Jurkat, Clone E6-1 (cell line): ENCODE measurements around the gene KANSL1.
"Not testable (repeated sequence)": the region's sequence is repeated elsewhere in the genome, so short reads cannot be mapped to it uniquely, and the experiment has no call there.

Experiments
- DNase-seq: peaks from one replicate; pipeline ENCODE4 v3.0.0-alpha.2; 2011; ENCODE audit warnings: low read depth, low spot score
- H3K4me3 ChIP-seq: 2 replicates; pipeline ENCODE4 v1.5.1; 2011; ENCODE audit warnings: mild to moderate bottlenecking, low read length, control low read depth, moderate library complexity

The KANSL1 gene

DNA sequence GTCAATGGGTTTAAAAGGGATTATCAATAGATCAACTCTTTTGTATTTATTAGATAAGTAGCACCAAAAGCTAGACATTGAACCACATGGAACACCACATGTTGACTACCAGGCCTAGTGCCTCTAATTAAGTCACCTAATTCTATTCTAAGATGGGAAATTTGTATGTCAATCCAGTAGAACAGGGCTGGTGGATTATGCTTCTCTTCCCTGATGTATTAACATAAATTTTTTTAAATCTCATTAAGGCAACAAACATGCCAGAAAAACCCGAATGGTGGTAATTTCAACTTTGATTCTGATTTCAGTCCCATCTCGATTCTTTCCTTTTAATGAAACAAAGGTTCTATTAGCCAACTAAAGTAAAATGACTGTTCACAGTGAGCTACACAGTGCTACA lies 92.6 kb downstream of the KANSL1 start:
- DNase-seq: no peak
- H3K4me3 ChIP-seq: no peak overlapping the region

DNA sequence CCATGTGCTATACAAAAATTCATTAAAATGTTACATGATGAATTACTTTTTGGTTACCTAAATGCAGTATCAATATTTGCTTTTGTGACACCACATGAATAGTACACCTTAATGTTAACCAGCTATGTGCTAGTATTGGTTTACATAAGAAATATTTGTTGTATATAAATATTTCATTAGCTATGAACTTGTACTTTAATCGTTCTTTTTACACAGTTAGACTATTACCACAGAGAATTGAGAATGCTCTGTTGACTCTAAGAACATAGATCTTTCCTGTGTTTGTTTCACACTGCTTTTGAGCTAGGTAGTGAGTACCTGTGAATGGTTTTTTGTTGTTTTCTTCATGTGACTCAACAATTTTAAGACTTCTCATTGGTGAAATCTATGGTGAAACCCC lies 93.4 kb downstream of the KANSL1 start:
- H3K4me3 ChIP-seq: no peak overlapping the region
- DNase-seq: no peak

DNA sequence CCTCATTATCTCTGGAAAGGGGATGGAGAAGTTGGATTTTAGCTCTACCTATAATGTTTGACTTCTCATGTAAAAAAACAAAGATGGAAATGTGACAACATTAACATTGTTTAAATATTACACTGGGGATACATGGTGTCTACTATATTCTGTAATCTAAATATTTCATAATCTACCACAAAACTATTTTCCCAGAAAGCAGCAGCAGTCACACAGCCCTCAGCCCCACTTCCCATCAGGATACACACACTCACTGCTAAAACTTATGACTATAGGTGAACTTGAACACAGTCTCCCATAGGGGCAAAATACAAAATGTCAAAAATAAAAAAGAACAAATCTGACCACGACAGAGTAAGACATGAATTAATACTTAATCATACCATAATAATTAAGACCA lies 95.7 kb downstream of the KANSL1 start:
- DNase-seq: no peak
- H3K4me3 ChIP-seq: no peak overlapping the region

DNA sequence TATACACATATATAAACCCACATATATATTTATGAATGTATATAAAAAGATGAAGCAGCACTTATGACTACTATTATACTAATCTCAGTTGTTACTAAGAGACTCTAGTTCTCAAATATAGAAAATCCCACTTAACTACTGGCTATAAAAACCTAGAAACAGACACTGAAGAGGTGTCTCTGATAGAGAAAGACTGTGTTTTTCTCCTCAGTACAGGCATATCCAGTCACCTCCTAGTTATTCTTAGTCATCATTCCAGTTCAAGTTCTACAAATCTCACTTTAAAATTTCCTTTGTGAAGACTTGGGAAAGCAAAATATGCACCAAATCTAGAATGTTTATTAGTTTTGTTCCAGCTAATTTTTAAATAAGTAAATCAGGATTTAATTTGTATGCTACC lies 100.2 kb downstream of the KANSL1 start:
- no peak for DNase-seq
- no peak overlapping the region for H3K4me3 ChIP-seq

DNA sequence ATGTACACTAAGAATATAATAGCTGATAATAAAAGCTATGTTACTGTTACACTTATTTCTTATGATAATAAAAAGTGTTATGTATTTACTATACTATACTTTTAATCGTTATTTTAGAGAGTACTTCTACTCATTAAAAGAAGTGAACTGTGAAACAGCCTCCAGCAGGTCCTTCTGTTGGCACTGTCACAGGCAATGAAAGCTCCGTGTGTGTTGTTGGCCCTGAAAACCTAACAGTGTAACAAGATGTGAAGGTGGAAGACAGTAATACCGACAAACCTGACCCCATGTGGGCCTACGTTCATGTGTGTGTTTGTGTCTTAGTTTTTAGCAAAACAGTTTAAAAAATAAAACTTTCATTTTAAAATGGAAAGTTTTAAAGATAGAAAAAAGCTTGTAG lies 102.4 kb downstream of the KANSL1 start:
- DNase-seq: no peak
- no peak overlapping the region for H3K4me3 ChIP-seq

DNA sequence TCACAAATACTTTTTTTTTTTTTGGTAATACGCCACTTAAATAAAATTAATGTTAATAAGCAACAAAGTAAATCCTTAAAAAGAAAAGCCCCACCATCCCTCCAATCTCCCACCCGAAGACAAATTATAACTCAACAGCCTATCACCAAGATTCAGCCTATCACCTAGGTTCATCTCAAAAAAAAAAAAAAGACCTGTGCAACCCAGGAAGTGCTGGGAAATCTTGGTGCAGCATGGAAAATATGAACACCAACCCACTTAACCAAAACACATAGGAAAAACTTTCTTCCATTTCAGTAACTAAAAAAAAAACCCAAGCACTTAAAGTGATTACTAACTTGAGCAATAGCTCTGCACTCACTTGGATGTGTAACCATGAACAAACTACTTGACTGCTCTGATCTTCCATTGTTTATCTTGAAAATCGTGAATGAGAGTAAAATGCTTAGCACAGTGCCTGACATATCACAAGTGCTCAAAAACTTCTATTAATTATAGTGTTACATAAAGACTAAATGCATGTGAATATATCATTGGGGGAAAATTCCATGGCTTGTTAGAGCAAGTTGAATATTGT lies 103.8 kb downstream of the KANSL1 start:
- no peak for DNase-seq
- no peak overlapping the region for H3K4me3 ChIP-seq

DNA sequence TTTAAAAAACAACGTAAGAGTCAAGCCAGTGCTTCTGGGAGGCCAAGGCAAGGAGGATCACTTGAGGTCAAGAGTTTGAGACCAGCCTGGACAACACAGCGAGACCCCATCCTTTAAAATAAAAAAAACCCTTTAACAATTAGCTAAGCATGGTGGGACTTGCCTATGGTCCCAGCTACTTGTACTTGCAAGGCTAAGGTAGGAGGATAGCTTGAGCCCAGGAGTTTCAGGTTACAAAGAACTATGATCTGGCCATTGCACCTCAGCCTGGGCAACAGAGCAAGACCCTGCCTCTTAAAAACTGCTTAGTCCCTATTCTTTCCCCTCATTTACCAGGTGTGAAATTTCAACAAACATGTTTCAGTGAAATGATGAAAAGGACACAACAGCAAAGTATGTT lies 104.6 kb downstream of the KANSL1 start:
- DNase-seq: no peak

DNA sequence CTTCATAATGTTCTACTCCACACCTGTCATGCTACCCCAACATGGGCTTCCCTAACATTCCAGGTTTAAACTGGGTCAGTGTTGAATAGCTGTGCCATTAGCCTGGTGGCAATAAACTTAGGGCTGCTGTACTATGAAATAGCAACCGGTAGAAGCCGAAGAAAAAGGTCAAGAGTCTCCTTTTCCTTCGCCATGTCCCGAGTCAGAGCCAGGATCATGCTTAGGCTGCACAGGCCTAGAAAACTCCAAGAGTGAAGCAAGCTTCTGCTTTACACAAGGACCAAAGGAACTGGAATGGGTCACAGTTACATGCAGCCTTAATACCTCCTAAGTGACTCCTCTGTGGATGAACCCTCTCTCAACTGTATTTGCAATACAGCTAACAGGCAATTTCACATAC lies 105.4 kb downstream of the KANSL1 start:
- DNase-seq, H3K4me3 ChIP-seq: not testable (repeated sequence)

More for the DNA sequence above, 104.6 kb downstream of the KANSL1 start:
- H3K4me3 ChIP-seq: no peak overlapping the region

DNA sequence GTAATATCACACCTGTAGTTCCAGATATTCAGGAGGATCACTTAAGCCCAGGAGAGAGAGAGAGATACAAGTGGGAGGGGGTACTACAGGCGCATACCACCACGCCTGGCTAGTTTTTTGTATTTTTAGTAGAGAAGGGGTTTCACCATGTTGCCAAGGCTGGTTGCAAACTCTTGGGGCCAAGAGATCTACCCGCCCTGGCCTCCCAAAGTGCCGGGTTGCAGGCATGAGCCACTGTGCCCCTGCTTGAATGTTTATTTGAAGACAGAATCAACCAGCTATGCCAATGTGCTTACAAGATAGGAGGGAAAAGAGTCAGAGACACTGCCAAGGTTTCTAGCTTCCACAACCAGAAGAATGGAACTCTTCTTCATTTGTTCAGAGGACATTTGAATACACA lies 106.4 kb downstream of the KANSL1 start:
- no peak overlapping the region for H3K4me3 ChIP-seq
- no peak for DNase-seq

DNA sequence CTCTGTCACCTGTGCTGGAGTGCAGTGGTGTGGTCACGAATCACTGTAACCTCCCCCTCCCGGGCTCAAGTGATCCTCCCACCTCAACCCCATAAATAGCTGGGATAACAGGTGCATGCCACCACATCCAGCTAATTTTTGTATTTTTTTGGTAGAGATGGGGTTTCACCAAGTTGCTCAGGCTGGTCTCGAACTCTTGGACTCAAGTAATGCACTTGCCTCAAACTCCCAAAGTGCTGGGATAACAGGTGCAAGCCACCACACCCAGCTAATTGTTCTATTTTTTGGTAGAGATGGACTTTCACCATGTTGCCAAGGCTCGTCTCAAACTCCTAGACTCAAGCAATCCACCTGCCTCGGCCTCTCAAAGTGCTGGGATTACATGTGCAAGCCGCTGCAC lies 107.7 kb downstream of the KANSL1 start:
- H3K4me3 ChIP-seq: no peak overlapping the region
- no peak for DNase-seq

DNA sequence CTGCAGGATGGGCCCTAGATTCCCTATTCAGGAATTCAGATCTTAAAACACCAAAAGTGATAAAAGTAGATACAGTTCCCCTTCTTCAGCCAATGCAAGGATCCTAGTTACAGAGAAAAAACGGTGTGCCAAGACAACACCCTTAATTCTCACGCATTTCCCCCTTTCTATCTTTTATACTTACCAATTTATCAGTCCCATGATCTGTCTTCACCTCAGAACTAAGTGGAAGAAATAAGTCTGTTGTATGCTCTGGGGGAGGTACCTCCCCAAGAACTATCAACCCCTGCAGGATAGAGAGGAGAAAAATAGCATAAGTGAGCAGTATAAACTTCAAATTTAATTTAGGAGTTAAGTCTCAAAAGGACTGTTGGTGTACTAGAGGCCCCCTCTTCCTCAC lies 111.0 kb downstream of the KANSL1 start:
- no peak overlapping the region for H3K4me3 ChIP-seq
- no peak for DNase-seq

DNA sequence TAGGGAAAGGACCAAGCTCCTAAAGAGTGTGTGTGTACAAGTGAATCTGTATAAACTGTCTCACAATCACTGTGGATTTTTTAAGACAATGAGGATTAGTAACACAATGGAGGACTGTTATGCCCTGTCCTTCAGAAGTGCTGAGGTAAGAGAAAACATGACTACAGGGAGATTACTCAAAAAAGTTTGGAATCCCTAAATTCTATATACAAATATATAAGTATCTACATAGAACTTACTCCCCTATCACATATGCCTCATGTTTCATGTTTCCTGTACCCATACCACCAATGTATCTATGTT lies 112.3 kb downstream of the KANSL1 start:
- H3K4me3 ChIP-seq: no peak overlapping the region
- DNase-seq: no peak

DNA sequence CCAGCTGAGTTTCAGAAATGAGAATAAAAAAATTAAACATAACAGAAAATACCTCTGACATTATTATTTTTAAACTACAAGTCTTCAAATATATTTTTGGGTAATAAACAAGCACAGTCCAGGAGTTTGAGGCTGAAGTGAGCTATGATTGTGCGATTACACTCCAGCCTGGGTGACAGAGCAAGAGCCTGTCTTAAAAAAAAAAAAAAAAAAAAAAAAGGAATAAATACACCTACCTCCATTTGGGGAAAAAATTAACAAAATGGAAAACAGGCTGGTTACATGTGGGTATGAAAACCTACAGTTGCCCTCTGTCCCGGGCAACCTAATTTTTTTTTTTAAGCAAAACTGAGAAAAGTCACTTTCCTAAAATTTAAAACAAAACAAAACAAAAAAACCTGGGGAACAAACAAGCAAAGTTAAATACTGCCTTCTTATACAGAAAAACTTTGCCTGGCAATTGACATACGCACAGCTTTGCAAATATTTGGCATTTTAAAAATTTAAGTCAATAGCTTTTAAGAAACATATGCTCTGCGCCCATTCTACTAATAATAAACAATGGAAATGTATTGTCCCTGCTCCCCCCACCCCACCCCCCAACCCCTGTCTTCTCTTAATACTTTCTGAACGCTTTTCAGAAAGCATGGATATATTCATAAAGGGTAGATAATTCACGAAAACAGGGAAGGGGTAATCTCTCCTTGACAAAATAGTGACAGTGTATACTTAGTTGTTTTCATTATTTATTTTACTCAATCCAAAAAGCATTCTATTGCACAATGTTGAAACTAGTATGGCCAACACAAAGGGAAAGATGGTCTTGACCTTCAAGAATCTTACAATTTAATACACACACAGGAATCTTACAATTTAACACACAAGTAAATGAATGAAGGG lies 112.9 kb downstream of the KANSL1 start:
- H3K4me3 ChIP-seq: no peak overlapping the region
- no peak for DNase-seq

DNA sequence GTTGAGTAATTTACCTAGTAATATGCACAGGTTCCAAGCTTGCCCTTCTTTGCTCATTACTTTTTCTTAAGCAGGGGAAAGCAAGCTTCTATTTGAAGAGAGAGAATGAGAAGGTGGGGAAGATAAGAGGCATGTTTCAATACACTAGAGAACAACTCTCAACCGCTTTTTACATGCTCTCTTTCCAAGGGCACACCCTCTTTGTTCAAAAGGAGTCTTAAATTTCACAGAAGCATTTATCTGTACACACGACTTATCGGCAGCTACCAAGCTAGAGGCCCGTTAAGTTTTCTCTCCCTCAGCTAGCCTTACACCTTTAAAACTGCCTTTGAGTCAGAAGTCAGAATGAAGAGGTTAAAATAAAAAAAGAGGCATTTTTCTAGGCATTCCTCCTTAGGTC lies 114.6 kb downstream of the KANSL1 start:
- H3K4me3 ChIP-seq: no peak overlapping the region
- no peak for DNase-seq

DNA sequence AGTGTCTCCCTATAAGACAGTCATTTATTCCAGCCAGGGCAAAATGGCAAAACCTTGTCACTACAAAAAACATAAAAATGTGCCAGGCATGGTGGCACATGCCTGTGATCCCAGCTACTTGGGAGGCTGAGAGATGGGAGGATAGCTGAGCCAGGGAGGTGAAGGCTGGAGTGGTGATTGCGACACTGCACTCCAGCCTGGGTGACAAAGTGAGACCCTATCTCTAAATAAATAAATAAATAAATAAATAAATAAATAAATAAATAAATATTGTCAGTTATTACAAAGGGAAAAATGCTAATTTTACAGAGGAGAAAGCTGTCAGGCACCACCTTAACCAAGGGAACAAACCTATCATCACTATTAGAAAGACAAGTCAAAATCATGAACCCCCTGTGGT lies 118.7 kb downstream of the KANSL1 start:
- no peak overlapping the region for H3K4me3 ChIP-seq
- DNase-seq: no peak

DNA sequence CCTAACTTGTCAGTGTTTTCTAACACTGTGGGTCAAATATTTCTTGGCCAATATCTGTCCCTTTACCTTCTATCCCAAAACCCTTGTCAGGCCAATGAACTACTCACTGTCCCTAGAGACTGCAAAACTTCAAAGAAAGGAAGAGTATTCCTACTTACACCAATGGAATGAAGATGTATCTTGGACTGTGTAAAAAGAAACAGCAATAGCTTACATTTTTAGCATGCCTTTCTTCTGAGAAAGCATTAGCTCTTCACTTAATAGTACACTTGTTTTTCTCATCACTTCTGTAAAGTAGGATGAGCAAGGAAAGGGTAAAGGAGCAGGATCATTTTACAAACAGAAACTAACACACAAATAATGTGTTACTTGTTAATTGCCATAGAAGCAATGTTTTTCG lies 120.2 kb downstream of the KANSL1 start:
- no peak overlapping the region for H3K4me3 ChIP-seq
- DNase-seq: no peak

DNA sequence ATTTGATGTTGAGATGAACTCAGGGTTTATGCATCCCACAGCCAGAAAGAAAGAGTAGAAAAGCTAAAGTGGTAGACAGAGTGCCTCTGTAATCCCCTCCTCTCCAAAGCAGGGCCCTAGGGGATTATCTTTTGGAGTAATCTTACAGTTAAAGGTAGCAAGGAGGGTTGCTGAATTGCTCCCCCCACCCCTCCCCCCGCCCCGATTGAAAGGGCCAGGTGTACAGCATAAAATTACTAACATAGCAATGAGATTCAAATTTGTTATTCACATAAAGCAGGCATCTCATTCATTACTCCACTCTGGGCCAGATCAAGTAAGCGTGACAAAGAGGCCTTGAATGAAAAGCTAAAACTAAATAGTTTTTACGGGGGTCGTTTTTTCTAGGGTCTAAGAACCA lies 121.4 kb downstream of the KANSL1 start:
- DNase-seq: no peak
- H3K4me3 ChIP-seq: no peak overlapping the region

DNA sequence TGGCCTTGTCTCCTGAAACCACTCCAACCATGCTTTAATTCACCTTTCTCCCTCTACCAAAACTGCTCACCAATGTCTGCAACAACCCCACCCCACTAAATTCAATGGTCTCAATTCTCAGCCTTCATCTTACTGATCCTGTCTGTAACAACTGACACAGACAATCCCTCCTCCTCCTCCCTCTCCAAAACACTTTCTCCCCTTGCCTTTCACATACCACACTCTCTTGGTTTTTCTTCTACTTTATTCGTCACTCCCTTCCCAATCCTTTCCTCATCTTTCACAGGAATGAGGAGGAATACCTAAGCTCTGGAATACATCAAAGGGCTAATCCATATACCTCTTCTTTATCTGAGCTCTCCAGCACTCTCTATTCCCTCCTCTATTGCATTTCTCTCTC lies 128.8 kb downstream of the KANSL1 start:
- DNase-seq: no peak

DNA sequence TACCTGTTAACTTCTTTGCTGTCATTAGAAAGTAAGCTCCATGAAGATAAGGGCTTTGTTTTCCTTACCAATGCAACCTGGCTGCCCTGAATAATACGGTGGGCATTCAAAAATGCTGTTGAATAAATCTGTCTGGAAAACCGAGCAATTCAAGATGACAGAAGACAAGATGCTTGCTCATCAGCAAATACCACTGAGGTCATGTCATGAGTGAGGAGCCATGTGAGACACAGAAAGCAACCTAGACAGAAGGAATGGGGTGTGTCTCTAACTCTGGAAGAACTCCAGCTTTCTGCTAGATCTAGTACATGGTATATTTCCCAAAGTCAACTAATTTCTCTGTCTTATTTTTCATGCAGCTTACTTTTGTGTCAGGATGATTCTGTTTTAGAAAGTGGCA lies 130.0 kb downstream of the KANSL1 start:
- no peak for DNase-seq
- no peak overlapping the region for H3K4me3 ChIP-seq

More for the DNA sequence above, 128.8 kb downstream of the KANSL1 start:
- H3K4me3 ChIP-seq: no peak overlapping the region

DNA sequence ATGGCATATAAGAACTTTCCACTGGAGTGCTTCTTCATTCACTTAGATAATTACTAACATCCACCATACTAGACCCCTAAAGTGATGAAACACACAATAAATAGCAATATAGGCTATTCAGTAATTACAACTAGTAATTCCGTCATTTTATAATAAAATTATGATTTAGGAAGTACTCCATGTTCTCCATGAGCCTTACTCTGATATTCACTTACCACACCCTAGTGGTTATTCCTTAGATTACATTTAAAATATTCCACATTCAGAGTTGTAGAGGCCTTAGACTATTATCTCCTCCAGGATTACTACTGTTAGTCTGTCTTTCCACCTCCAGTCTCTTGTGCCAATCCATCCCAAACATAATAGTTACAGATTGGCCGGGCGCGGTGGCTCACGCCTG lies 131.8 kb downstream of the KANSL1 start:
- no peak overlapping the region for H3K4me3 ChIP-seq

DNA sequence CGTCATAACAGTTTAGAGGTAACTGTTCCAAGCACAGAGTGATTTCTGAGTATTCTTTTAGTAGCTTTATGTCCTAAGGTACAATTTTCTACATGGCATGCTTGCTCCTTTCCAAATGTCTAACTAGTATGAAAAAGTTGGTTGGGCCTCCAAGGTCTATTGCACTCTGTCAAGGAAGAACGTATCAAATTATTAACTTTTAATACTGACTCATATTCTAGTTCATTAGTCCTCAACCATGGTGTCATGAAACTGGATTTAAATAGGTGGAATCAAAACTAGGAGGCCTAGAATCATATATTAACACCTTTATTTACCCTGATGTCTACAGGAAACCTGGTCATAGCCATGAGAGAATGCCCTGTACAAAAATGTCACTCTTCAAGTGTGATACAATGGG lies 132.8 kb downstream of the KANSL1 start:
- H3K4me3 ChIP-seq: no peak overlapping the region
- DNase-seq: no peak

More for the DNA sequence above, 131.8 kb downstream of the KANSL1 start:
- no peak for DNase-seq
